RWPE1 (cell line): Measurements from ENCODE around the gene NFS1.
"Not testable (repeated sequence)": the region's sequence is repeated elsewhere in the genome, so short reads cannot be mapped to it uniquely, and the experiment has no call there.

Experiments
- CTCF ChIA-PET: fragments of 350-600 bp; sonication (Branson Sonifier 250); formaldehyde crosslinking; extraction: SDS; loops from one replicate; lab custom pipeline; 2021; lab: Yijun Ruan, JAX
- POLR2A ChIA-PET: fragments of 400-600 bp; formaldehyde crosslinking; extraction: SDS; loops from one replicate; lab custom pipeline; 2020; ENCODE audit warnings: antibody characterized with exemption; ENCODE audit not compliant: low non-redundant PET; lab: Yijun Ruan, JAX
- DNase-seq: peaks from one replicate; pipeline ENCODE4 v3.0.0; 2012; ENCODE audit warnings: low spot score
- H3K27ac ChIP-seq: fragments of 450-650 bp; 2 replicates; pipeline ENCODE4 v1.5.1; 2017
- CTCF ChIP-seq: fragments of 450-650 bp; conservative IDR thresholded peaks from 2 replicates; pipeline ENCODE4 v1.5.1; 2017; ENCODE audit warnings: low read depth, mild to moderate bottlenecking

NFS1 gene

GRCh38 chr20:35721621-35722020 lies 22.5 kb upstream of the NFS1 start:
- DNase-seq: no peak
- no peak overlapping the region for H3K27ac ChIP-seq
- ChIA-PET CTCF (no interaction called here), POLR2A (no interaction called here)
- TF ChIP-seq CTCF: no peak

- ChIA-PET CTCF (interaction anchor here (1.6 kb wide), 1 partner anchor 18 kb away, joined by 7 read pairs; no protein-coding TSS in a partner anchor), POLR2A (no interaction called here)
- no peak for DNase-seq
- H3K27ac ChIP-seq: no peak overlapping the region
- TF ChIP-seq CTCF: no peak
These were observed 22.1 kb upstream of the NFS1 start for GRCh38 chr20:35721219-35721618.

- no peak for TF ChIP-seq CTCF
- no peak overlapping the region for H3K27ac ChIP-seq
- DNase-seq: no peak
- CTCF ChIA-PET: interaction anchor here (1.6 kb wide), 2 partner anchors 14 to 19 kb away, joined by 6 to 7 read pairs; no protein-coding TSS in a partner anchor
- POLR2A ChIA-PET: interaction anchor here (1.0 kb wide), 1 partner anchor 22 kb away, joined by 3 read pairs; the partner anchor contains the start of gene RBM39
These were observed 21.3 kb upstream of the NFS1 start for GRCh38 chr20:35720165-35721123.

DNA sequence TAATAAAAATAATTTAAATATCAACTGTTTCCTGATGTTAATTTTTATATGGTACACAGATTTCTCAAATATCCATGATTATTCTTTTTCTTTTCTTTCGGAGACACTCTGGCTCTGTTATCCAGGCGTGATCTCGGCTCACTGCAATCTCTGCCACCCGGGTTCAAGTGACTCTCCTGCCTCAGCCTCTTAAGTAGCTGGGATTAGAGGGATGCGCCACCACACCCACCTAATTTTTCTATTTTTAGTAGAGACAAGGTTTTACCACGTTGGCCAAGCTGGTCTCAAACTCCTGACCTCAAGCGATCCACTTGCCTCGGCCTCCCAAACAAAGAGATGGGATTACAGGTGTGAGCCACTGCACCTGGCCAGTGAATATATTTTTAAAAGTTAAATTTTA lies 20.6 kb upstream of the NFS1 start:
- DNase-seq: no peak
- ChIA-PET CTCF (interaction anchor here (0.6 to 1.6 kb wide), 3 partner anchors 13 to 24 kb away, joined by 6 to 7 read pairs (median 6); no protein-coding TSS in a partner anchor), POLR2A (interaction anchor here (1.0 kb wide), 1 partner anchor 23 kb away, joined by 3 read pairs; the partner anchor contains the start of gene RBM39)
- peak overlapping the region; percentile 12; the same call in 1 of the 2 replicates for H3K27ac ChIP-seq
- TF ChIP-seq CTCF: no peak

DNA sequence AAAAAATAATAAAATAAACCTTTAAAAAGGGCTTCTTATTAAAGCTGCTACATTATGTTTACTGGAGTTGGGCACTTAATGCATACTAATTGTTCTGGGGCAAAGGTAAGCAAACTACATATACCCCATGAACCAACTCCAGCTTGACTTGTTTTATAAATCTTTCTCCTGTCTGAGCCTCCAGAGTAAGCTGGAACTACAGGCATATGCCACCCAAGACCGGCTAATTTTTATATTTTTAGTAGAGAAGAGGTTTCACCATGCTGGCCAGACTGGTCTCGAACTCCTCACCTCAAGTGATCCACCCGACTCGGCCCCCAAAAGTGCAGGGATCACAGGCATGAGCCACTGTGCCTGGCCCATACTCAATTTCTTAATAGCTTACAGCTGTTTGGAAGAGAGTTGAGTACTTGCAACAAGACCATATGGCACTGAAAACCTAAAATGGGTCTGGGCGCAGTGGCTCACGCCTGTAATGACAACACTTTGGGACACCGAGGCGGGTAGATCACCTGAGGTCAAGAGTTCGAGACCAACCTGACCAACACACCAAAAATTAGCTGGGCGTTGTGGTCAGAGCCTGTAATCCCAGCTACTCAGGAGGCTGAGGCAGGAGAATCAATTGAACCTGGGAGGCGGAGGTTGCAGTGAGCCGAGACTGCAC lies 20.0 kb upstream of the NFS1 start:
- peak overlapping the region; percentile 12 for H3K27ac ChIP-seq
- CTCF ChIA-PET: interaction anchor here (0.6 to 1.6 kb wide), 3 partner anchors 13 to 23 kb away, joined by 4 to 6 read pairs (median 6); no protein-coding TSS in a partner anchor

DNA sequence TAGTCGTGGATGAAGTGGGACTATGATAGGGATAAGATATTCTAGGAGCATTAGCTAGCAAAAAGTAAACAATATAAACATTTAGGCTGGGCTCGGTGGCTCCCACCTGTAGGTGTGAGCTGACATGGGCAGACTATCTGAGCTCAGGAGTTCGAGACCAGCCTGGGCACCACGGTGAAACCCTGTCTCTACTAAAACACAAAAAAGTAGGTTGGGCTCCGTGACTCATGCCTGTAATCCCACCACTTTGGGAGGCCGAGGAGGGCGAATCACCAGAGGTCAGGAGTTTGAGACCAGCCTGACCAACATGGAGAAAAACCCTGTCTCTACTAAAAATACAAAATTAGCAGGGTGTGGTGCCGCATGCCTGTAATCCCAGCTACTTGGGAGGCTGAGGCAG lies 19.2 kb upstream of the NFS1 start:
- POLR2A ChIA-PET: interaction anchor here (0.8 kb wide), 1 partner anchor 17 kb away, joined by 5 read pairs; no protein-coding TSS in a partner anchor
- peak overlapping the region; percentile 39 for H3K27ac ChIP-seq
- not testable (repeated sequence) for DNase-seq
- CTCF ChIA-PET: interaction anchor here (0.6 to 1.6 kb wide), 2 partner anchors 12 to 16 kb away, joined by 4 to 6 read pairs; no protein-coding TSS in a partner anchor

More for the DNA sequence above, 20.0 kb upstream of the NFS1 start:
- POLR2A ChIA-PET: interaction anchor here (0.6 to 0.8 kb wide), 2 partner anchors 16 to 131 kb away, joined by 3 to 5 read pairs; no protein-coding TSS in a partner anchor
- no peak for TF ChIP-seq CTCF
- no peak for DNase-seq
